Measurements from ENCODE around the gene FILIP1L. TPM values are rescaled to one million over a fixed set of nuclear protein-coding genes. Genes with fewer than 3 reads are reported as not detected.

The FILIP1L gene
- total and polyA plus RNA-seq, 2 of the 13 experiments (the other 11 are each of a cell fraction or from before 2014, with no cell fraction given): 8.1 to 187 TPM

- TF ChIP-seq, protein P1, sequence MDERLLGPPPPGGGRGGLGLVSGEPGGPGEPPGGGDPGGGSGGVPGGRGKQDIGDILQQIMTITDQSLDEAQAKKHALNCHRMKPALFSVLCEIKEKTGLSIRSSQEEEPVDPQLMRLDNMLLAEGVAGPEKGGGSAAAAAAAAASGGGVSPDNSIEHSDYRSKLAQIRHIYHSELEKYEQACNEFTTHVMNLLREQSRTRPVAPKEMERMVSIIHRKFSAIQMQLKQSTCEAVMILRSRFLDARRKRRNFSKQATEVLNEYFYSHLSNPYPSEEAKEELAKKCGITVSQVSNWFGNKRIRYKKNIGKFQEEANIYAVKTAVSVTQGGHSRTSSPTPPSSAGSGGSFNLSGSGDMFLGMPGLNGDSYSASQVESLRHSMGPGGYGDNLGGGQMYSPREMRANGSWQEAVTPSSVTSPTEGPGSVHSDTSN (CRISPR knock-in tag; IDR thresholded peaks at IDR 0.05): no peak
- TF ChIP-seq ZNF383 (CRISPR knock-in tag; IDR thresholded peaks at IDR 0.05; ENCODE audit: borderline replicate concordance) (no peak), ZNF709 (CRISPR knock-in tag; IDR thresholded peaks at IDR 0.05) (no peak), ZNF589 (CRISPR knock-in tag; conservative IDR thresholded peaks at IDR 0.05) (no peak), ZFP90 (CRISPR knock-in tag; IDR thresholded peaks at IDR 0.05; ENCODE audit: borderline replicate concordance) (no peak), CERS6 (CRISPR knock-in tag; IDR thresholded peaks at IDR 0.05) (no peak), ZNF10 (CRISPR knock-in tag; IDR thresholded peaks at IDR 0.05; ENCODE audit: borderline replicate concordance, low read depth) (no peak), NCOA1 (CRISPR knock-in tag; IDR thresholded peaks at IDR 0.05) (no peak), ZNF564 (CRISPR knock-in tag; IDR thresholded peaks at IDR 0.05) (no peak), JUND (CRISPR knock-in tag; IDR thresholded peaks at IDR 0.05) (no peak), SRSF1 (optimal IDR thresholded peaks at IDR 0.05; ENCODE audit: low read depth, low read length) (no peak), PAF1 (CRISPR knock-in tag; IDR thresholded peaks at IDR 0.05) (no peak), NFE2L2 (IDR thresholded peaks at IDR 0.05; ENCODE audit: low read length) (no peak), ZNF678 (CRISPR knock-in tag; IDR thresholded peaks at IDR 0.05) (no peak), PATZ1 (CRISPR knock-in tag; IDR thresholded peaks at IDR 0.05) (peak; percentile 92), ZNF225 (CRISPR knock-in tag; IDR thresholded peaks at IDR 0.05) (no peak), MXD3 (CRISPR knock-in tag; IDR thresholded peaks at IDR 0.05) (no peak), ZNF660 (CRISPR knock-in tag; IDR thresholded peaks at IDR 0.05; ENCODE audit: borderline replicate concordance, low read depth) (no peak), ZNF280D (CRISPR knock-in tag; IDR thresholded peaks at IDR 0.05) (peak; percentile 76; the same call in 1 of the 2 replicates), ZNF773 (CRISPR knock-in tag; IDR thresholded peaks at IDR 0.05; ENCODE audit: borderline replicate concordance) (no peak)
- TF ChIP-seq, protein P2, sequence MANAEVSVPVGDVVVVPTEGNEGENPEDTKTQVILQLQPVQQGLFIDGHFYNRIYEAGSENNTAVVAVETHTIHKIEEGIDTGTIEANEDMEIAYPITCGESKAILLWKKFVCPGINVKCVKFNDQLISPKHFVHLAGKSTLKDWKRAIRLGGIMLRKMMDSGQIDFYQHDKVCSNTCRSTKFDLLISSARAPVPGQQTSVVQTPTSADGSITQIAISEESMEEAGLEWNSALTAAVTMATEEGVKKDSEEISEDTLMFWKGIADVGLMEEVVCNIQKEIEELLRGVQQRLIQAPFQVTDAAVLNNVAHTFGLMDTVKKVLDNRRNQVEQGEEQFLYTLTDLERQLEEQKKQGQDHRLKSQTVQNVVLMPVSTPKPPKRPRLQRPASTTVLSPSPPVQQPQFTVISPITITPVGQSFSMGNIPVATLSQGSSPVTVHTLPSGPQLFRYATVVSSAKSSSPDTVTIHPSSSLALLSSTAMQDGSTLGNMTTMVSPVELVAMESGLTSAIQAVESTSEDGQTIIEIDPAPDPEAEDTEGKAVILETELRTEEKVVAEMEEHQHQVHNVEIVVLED (CRISPR knock-in tag; IDR thresholded peaks at IDR 0.05; ENCODE audit: borderline replicate concordance): no peak
Observed at GRCh38 chr3:100063929-100064461, 50.3 kb downstream of the FILIP1L start (continued).

All from HepG2 (cell line).